Daoy (cell line): ENCODE measurements around the gene MYO1D. TPM values are rescaled to one million over a fixed set of nuclear protein-coding genes. Genes with fewer than 3 reads are reported as not detected.
"Not testable (repeated sequence)": the region's sequence is repeated elsewhere in the genome, so short reads cannot be mapped to it uniquely, and the experiment has no call there.

Experiments used
- DNase-seq: peaks from one replicate; pipeline ENCODE4 v3.0.0-alpha.2; 2015; ENCODE audit warnings: low read depth
- total RNA-seq: library from RNA; depleted of rRNA; stranded (reverse); fragments of >200 nt; shearing (Covaris generic); gene quantifications from 2 replicates; pipeline ENCODE4 v1.2.3, GENCODE V29; 2014

Gene MYO1D
- total RNA-seq, 1 experiment from 2014 or later = 25.5 TPM

DNA sequence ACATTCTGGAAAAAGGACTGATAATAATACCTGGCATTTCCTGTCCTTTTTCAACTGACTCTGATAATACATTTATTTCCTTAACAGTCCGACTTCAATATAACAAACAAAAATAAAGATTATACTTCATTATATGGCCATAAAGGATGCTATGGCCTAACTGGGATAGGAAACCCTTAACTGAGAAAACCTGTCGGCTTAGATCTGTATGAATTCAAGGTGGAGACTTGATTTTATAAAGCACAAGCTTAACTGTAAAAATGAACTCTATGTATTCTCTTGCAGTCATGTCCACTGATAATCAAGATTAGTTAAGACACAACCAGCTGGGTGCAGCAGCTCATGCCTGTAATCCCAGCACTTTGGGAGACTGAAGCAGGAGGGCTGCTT, 102.2 kb downstream of the MYO1D start:
- DNase-seq = no peak

DNA sequence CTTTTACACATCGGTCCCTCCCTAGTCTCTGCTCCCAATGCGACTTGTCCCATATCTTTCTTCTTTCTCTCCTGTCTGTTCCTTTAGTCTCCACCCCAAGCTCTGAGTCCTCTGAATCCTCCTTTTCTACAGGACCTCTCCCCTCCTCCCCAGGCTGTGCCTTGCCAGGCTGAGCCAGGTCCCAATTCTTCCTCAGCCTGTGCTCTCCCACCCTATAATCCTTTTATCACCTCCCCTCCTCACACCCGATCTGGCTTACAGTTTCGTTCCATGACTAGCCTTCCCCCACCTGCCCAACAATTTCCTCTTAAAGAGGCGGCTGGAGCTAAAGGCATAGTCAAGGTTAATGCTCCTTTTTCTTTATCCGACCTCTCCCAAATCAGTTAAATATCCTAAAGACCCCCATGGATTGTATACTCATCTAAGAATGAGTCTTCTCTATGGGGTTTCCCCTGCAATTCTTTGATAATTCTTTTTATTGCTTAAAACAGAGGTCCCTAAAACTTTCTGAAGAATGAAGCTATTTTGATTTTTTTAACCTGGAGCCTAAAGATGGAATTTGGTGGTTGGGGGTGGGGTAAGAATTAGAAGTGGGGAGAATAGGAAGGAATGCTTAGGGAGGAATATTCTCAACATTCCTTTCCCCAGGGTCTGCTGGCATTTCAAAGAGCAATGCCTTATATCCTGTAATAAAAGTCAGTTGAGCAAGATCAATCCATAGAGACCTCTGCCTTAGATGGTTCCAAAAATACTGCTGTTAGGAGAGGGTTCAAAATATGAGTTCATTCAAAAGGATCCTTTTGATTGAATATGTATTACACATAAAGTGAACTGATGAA, 102.8 kb downstream of the MYO1D start:
- no peak for DNase-seq

DNA sequence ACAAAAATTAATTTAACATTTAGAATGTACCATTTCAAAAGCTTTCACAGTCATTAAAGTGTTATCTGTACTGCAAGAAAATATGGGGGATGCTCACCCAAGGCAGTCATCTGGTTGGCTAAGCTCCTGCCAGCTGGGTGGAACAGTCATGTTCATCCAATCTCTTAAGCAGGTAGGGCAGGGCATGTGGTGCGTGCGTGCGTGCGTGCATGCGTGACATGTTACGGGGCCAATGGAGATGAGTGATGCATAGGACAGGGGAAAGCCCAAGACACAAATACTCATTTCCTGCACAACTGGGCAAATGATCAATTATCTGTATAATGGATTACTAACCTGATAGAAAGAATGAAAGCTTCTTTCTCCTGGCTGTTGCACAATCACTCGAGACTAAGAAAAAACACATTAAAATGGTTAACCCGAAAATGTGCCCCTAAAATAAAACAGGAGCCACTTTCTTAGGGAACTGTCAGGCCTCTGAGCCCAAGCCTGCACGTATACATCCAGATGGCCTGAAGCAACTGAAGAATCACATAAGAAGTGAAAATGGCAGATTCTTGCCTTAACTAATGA, 104.4 kb downstream of the MYO1D start:
- peak; percentile 38 for DNase-seq

DNA sequence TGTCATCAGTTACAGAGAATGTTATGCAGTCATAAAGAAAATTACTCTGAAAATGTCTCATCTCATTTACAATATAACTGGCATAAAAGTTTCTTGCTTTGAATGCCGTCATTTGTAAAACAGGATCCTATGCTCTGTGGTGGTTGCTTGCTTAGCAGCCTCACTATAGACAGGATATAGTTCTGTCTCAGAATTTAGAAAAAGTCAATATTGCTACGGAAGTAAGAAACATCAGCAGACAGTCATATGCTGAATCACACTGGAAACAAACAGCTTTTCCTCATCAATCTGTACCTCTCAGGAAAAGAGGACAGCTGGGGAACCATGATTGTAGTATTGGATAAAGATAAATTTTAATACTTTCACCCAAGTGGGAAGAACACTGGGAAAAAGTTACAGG, 105.5 kb downstream of the MYO1D start:
- no peak for DNase-seq

DNA sequence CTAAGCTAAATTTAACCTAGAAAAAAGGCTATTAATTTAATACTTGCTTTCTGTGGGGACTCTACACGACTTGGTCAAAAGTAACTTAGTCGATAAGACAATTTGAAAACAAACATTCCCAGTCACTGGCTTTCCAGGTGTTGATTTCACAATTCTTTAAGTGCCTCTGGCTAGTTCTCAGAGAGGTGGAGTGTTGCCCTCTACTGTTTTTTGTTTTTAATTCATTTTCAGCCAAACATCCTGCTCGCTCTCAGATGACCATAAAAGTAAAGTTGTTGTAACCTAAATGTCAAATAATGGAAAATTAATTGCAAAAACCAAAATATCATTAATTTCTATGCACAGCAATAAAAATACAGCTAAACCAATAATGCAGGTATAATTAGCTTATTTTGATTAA, 107.1 kb downstream of the MYO1D start:
- no peak for DNase-seq

DNA sequence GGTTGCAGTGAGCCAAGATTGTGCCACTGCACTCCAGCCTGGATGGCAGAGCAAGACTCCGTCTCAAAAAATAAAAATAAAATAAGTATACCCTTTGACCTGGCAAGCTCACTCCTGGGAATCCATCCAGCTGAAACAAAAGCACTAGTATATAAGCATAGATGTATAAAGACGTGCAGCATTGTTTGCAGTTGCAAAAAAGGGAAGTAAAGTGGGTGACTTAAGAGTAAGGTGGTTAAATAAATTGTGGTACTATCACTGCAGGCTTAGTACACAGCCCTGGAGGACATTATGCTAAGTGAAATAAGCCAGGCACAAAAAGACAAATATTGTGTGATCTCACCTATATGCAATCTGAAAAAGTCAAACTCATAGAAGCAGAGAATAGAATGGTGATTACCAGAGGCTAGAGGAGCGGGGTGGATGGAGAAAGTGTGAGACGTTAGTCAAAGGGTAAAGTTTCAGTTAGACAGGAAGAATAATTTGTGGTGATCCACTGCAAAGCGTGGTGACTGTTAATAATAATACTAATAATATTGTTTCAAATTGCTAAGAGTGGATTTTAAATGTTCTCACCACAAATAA, 113.0 kb downstream of the MYO1D start:
- no peak for DNase-seq

DNA sequence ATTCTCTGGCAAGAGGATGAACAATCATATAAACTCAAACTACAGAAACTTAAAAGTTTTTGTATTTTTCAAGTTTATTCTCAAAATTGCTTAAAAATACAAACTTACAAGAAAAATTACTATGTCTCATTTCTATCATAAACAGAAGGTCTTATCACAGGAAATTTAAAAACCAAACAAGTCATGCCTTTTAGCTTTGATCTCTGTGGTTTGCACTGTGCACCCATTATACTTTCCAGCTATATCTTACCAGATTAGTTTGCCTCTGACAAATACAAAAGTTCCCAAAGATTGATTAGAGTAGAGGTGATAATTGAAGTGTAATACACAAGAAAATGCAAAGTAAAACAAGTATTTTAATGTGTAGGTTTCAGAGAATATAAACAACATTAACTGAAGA, 117.4 kb downstream of the MYO1D start:
- DNase-seq = no peak

DNA sequence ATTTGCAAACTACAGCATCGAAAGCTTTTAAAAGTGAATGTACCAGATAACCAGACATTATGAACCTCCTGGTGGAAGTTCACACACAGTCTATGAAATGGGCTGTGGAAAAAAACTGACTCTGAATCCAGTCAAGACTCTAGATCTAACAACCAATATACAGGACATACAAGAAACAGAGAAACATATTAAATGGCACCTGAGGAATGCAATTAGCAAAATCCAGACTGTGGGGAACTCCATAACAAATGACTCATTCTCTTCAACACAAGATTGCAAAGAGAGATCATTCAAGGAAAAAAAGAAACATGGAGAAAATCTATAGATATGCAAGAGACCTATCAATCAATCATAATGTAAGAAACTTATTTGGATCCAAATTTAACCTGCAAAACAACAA, 119.0 kb downstream of the MYO1D start:
- peak; percentile 25 for DNase-seq

DNA sequence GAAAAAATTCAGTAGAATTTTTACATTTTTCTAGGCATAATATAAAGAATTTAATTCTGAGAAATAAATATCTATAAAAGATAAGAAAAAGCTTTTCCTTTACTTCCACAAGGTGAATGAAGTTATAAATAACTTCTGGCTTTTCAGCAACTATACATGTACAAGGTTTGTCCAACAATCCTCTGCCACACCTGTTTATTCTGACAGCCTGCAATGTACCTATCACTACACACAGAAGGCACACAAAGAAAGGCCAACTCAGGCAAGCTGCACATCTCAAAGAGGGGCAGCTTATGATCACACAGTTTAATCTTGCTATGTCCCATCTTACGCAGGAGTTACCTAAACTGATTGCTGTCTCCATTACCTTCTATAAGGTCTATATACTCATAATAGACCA, 120.2 kb downstream of the MYO1D start:
- DNase-seq = no peak

DNA sequence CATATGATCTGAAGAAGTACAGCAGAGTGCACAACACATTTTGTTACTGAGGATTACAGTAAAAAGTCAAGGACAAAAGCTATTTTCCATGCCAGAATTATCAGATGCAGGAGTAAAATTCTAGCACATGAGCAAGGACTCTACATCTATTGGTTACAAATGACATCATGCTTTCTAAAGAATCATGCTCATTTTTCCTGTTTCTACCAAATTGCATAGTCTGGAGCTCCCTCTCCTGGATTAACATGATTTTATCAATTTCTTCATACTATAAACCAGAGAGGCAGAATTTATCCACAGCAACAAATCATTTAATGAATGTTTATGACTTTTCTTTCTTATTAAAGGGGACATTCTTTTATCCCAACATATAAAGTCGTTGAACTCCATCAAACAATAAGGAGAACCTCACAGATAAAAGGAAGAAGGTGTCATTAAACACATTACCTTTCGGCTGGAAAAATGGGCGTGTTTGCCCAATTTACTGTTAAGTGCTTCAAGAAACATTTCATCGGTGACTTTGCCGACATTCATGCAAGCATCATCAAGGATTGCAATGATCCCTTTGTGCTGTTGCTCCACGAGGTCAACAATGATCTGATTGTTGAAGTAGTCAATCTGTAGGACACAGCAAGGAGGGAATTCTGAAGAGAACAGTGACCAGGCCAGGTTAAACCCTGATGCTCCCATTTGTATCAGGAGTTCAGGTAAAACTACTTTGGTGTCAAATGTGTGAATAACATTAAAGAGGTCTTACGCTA, 121.7 kb downstream of the MYO1D start:
- DNase-seq = peak; percentile 25

DNA sequence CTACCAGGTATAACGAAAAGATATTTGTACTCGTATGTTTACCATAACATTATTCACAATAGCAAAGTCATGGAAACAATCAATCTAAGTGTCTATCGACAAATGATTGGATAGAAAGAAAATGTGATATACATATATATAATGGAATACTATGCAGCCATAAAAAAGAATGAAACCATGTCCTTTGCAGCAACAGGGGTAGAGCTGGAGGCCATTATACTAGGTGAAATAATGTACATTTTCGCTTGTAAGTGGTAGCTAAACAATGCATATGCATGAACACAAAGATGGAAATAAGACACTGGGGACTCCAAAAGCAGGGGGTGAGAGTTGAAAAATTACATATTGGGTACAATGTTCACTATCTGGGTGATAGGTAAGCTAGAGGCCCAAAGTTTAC, 124.0 kb downstream of the MYO1D start:
- DNase-seq = no peak

DNA sequence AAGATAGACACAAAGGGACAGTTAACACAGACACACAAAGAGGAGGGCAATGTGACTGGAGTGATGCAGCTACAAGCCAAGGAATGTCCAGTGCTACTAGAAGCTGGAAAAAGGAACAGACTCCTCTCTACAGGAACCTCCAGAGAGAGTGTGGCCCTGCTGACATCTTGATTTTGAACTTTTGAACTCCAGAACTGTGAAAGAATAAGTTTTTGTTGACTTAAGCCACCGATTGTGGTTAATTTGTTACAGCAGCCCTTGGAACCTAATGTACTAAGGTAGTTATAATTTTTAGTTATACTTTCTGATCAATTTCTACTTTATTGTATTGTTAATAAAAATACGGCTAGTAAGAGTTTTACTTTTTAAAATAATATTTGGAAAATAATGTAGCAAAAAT, 129.1 kb downstream of the MYO1D start:
- no peak for DNase-seq

DNA sequence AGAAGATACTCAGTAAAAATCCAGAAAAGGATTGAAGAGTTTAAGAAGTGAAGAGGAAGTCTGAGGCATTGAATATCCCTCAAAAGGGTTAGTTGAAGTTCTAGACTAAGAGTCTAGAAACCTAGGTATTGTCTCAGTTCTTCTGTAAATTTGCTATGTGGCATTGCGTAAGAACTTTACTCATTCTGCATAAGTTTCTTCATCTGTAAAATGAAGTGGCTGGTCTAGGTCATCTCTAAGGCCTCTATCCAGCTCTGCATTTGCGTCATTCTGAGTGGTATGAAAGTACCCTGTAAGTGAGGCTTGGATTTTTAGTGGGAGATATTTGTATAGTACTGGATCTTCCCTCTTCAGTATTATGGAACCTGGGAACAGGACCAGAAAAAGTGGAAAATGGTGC, 130.2 kb downstream of the MYO1D start:
- DNase-seq = no peak

DNA sequence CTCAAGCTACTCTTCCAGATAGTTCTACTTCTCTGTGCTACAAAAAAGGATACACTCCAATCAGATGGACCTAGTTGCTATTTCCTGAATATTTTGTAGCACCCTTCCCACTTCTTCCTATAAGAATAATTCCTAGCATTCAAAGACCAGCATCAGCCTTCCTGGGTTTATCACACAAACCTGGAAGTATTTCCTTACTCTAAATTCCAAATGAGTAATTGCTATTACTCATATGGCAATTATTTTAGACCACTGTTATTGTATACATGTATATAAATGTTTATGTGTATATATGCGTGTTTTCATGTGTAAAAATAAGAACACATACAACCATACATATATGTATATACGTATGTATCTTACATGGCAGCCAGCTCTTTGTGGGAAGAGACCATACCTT, 130.6 kb downstream of the MYO1D start:
- no peak for DNase-seq

DNA sequence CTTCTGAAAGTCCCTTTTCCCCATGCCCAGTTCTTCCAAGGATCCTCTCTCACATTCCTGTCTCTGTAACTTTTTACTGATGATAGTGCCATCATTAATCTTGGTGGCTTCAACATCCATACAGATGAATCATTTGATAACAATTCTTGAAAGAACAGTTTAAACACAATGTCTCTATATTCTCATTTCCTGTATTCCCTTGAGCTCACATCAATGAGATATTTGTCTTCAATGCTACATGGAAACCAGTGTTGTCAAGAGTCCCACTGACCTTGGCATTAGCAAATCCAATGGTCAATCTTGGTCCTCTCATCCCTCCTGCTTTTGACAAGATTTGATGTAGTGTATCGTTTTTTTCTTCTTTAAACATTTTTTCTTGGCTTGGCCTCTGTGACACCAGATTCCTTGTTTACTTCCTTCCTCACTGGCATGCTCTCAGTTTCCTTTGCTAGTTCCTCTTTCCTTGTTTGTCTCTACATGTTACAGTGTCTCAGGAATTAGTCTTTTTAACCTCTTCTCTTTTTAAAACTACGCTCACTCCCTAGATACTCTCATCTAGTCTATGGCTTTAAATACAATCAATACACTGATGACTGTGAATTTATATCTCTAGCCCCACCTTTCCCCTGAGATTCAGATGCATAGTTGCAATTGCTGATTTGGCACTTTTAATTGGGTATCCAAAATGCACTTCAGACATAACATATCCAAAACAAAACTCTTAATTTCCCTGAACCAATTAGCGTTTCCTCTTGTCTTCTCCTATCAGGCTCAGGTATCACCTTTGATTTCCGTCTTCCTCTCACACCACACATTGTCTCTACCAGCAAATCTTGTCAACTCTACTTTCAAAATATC, 134.0 kb downstream of the MYO1D start:
- no peak for DNase-seq

DNA sequence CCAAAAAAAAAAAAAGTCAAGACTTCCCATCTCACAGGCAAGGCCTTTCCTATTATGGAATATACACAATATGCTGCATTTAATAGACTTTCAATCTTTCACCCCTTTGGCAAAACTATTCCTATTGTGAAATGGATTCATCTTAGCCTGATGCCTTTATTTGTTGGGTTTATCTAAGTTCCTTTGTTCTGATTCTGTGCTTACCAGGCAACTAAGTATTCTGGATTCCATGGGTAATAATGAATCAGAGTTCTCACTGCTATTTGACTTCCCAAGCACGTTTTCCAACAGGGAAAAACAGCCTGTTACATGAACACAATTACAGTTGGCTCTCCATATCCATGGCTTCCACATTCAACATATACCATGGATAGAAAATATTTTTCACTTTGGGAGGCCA, 135.5 kb downstream of the MYO1D start:
- DNase-seq = no peak

DNA sequence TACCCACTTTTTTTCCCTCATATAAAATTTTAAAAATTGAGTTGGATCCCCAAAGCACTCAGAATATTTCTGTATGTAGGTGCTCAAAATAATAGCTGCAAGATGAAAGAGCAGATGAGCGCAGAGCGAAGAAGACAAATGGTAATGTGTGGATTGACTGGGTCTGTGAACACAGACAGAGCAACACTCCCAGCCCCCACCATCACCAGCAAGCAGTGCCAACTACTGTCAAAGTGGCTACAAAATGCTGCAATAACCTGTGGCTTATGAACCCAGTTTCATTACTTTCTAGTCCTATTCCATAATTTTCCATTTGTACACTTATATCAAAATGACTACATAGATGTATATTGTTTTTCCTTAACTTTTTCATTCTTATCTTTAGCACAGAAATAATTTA, 137.2 kb downstream of the MYO1D start:
- no peak for DNase-seq

DNA sequence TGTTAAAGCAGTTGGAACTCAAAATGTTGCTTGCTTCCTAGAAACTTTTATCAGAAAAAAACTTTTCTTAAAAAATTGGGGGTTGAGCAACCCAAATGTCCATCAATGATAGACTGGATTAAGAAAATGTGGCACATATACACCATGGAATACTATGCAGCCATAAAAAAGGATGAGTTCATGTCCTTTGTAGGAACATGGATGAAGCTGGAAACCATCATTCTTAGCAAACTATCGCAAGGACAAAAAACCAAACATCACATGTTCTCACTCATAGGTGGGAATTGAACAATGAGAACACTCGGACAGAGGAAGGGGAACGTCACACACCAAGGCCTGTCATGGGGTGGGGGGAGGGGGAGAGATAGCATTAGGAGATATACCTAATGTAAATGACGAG, 137.8 kb downstream of the MYO1D start:
- DNase-seq = not testable (repeated sequence)

DNA sequence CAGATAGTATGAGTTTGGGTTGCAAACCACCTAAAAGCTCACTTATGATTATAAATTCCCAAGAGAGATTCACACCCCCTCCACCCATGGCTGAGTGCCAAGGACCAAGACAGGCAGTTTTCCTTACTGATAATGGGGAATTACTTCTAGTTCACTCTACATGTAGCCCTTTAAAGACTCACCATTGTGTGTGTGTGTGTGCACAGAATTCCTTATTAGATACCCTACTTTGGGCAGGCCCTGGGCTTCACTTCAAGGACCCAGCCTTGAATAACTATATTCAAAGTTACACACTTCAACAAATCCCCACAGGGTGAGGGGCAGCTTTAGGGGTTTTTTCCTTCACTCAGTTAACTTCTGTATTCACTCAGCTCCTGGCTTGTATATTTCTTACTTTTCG, 143.5 kb downstream of the MYO1D start:
- DNase-seq = no peak

DNA sequence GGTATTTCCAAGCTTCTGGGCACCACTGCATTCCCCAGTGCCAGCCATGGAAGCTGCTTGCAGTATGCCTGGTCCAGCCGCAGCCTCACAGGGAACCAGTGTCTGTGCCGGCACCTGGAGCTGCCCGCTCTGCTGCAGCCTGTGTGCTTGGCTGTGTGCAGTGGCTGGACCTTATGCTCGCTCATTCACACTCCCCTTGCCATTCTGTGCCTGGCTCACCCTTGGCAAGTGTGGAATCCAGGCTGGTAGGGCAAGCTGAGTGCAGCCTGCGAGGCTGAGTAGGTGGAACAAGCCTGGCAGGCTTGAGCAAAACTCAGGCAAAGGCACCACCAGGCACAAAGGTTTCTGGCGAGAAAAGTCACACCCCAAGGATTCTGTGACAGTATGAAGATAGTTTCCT, 144.0 kb downstream of the MYO1D start:
- DNase-seq = no peak

DNA sequence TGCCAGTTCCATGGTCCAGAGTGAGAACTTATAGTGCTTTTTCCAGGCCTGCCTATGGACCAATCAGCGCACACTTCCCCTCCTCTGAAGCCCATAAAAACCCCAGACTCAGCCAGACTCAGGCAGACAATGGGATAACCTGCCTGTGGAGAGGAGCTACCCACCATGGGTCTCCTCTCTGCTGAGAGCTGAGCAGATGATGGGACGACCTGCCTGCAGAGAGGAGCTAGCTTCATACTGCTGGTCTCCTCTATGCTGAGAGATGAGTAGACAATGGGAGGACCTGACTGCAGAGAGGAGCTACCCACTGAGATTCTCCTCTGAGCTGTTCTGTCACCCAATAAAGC, 144.7 kb downstream of the MYO1D start:
- no peak for DNase-seq
